ENCODE data around the gene RAB21.
A peak's percentile ranks its signal among the peaks of the same experiment; 100 is the strongest.

Gene RAB21

GRCh38 chr12:71754461-71755145 lies at the start of gene RAB21:
Gene RAB21, plus strand, starts transcription at chr12:71754863. Its CDS starts 267 bp downstream, at chr12:71755130.
- peak; percentile 95 to 99 (median 98) for DNase-seq (ENCODE audit: low read depth in 4 of 4, low spot score in 1 of 4)

DNA sequence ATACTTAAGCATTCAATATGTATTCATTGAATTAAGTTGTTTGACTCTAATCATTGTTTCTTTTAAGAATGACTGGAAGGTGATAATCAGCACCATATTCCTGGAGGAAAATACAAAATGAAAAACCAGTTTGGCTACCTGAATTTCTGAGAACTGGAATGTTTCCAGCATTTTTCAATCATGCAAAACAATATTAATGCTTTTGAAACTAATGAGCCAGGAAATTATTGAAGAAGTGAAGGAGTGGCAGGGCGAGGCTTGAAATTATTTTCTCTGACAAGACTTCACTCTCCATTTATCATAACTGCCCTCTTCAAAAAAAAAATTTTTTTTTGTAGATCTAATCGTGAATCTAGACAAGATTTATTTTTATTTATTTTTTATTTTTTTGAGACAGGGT lies 49.7 kb upstream of the RAB21 start:
- DNase-seq (ENCODE audit: low read depth in 4 of 4, low spot score in 1 of 4) = no peak

DNA sequence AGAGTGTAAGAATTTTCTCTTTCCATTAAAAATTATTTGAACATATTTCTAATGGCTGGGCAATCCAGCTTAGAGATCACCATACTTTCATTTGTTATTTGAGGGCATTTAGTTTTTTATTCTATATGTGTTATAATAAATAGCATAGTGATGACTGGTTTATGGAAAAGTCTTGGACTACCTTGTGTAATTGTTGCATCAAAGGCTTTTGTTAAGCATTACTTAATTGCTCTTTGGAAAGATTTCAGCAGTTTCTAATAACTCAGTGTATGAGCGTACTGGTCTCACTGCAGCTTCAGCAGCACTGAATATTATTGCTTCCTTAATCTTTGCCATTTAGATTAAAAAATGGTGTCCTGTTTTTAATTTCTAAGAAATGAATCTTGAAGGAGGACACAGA lies 46.0 kb upstream of the RAB21 start:
- no peak for DNase-seq (ENCODE audit: low read depth in 4 of 4, low spot score in 1 of 4)

DNA sequence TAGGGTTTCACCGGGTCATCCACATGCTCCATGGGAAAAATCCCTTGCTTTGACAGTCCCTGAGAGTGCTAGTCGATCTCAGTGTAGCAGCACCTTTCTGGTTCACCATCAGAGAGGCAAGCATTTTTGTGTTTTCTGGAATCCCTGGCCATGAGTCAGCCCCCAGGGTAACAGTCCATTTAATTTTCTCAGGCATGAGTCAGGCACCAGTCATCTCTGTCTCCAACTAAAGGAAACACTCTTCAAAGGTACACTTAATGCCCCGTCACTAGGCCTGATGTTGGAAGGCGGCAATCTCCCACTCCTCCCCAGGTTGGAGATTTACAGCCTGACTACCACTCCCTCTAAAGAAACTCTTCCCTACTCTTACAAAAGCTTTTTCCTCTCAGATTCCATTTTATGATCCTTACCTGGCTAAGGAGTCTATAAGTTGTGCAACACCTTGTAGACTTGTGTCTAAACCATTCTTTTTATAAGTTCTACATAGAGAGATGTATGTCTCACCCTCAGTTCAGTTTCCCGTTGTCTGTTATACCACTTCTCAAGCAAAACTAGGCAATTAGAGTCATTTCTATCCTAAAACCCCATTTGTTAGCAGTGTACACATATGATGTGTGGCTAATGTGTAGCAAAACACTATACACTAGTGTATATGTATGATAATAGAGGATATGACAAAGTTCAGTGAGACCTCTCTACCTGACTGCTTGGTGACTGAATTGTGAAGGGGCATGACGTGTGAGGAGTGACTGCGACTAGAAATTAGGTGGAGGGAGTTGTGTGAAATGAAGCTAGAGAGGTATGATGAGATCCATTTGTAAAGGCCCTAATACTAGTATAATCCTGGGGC lies 44.2 kb upstream of the RAB21 start:
- no peak for DNase-seq (ENCODE audit: low read depth in 4 of 4, low spot score in 1 of 4)

DNA sequence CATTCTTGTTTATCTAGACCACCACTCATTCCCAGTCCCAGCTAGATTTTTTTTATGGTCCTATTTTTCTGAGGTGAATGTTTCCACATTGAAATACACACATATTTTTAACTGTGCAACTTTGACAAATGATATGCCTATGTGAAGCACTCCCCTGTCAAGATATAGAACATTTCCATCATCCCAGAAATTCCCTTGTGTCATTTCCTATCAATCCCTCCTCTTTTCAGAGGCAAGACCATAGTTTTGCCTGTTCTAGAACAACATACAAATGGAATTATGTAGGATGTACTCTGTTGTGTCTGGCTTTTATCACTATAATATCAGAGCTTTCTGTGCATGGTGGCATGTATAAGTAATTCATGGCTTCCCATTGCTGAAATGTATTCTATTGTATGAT lies 36.1 kb upstream of the RAB21 start:
- no peak for DNase-seq (ENCODE audit: low read depth in 4 of 4, low spot score in 1 of 4)

GRCh38 chr12:71719647-71720370 lies 34.9 kb upstream of the RAB21 start:
- no peak for DNase-seq (ENCODE audit: low read depth in 4 of 4, low spot score in 1 of 4)

GRCh38 chr12:71721783-71722505 lies 32.7 kb upstream of the RAB21 start:
- DNase-seq (ENCODE audit: low read depth in 4 of 4, low spot score in 1 of 4) = no peak

- DNase-seq (ENCODE audit: low read depth in 4 of 4, low spot score in 1 of 4) = no peak
Measured at GRCh38 chr12:71725011-71725410, 29.7 kb upstream of the RAB21 start.

- no peak for DNase-seq (ENCODE audit: low read depth in 4 of 4, low spot score in 1 of 4)
Measured at GRCh38 chr12:71726548-71726947, 28.1 kb upstream of the RAB21 start.

DNA sequence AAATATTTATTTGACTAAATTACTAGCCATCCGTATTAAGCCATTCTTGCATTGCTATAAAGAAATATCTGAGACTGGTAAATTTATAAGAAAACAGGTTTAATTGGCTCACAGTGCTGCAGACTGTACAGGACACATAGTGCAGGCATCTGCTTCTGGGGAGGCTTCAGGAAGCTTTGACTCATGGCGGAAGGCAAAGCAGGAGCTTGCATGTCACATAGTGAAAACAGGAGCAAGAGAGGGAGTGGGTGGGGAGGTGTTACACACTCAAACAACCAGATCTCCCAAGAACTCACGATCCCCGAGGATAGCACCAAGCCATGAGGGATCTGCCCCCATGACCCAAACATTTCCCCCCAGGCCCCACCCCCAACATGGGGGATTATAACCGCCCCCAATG lies 26.7 kb upstream of the RAB21 start:
- DNase-seq (ENCODE audit: low read depth in 4 of 4, low spot score in 1 of 4) = no peak

DNA sequence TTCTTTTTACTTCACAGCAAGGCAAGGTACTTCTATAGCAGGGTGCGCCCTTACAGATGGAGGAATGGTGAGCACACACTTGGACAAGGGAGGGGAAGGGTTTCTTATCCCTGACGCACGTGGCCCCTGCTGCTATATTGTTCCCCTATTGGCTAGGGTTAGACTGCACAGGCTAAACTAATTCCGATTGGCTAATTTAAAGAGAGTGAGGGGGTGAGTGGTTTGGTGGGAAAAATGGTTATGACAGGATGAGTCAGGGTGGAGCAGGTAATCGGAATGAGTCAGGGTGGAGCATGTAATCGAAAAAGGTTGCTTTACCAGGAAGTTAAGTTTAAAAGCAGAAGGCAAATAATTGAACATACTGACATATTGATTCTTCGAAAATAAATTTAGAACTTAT lies 23.7 kb upstream of the RAB21 start:
- no peak for DNase-seq (ENCODE audit: low read depth in 4 of 4, low spot score in 1 of 4)

DNA sequence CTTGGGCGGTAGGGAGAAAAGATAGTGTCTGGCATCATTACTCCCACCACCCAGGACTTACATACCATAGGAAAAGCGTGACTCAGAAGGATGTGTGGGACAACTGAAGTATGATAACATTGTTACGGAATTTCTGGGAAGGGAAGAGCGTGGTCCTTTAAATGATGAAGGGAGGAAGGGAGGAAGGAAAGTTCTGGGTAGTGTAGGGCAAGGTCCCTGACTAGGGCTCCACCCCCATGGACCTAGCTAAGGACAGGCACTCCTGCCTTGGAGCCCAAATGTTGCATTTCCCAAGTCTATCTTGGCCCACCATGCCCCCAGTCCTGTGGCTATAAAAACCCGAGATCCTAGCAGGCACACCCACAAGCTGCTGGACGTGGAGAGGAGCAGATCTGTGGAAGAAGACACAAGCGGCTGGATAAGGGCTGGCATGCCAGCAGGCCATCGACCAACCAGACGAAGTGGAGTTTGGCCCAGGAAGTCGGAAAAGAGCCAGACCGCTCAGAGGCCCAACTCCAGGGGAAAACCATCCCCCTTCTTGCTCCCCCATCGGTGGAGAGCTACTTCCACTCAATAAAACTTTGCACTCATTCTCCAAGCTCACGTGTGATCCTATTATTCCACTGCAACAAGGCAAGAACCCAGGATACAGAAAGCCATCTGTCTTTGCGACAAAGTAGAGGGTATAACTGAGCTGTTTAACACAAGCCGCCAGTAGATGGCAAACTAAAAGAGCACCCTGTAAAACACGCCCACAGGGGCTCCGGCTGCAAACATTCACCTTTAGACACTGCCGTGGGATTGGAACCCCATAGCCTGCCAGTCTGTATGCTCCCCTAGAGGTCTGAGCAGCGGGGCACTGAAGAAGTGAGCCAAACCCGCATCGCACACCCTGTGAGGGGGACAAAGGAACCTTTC lies 23.0 kb upstream of the RAB21 start:
- DNase-seq (ENCODE audit: low read depth in 4 of 4, low spot score in 1 of 4) = no peak

DNA sequence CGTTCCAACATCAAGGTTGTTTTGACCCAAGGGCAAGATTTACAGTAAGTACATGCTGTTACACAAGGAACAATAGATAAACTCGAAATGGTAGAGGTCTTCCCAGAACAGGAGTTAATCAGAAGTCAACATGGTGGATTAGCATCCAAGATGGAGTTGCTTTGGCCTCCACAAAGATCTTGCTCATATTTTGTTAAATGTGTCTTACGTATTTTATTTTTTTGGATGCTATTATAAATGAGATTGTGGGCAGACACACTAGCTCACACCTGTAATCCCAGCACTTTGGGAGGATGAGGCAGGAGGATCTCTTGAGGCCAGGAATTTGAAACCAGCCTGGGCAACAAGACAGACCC lies 22.3 kb upstream of the RAB21 start:
- DNase-seq (ENCODE audit: low read depth in 4 of 4, low spot score in 1 of 4) = no peak

DNA sequence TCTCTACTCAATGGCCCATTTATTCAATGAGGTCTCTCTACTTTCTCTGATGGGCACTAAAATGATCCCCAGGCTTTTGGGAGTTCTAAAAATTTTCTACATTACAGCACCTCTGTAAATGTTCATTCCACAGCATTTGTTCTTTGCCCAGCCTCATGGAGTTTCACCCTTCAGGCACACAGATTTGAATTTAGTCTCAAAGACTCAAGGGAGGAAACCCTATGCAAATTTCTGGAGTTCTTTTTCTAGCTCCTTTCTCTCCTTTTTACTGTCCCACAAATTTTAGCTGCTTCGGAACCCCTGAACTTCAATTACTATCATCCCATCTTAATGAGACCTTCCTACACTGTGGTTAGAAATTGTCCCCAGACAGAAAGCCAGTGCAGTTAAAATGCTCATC lies 17.5 kb upstream of the RAB21 start:
- DNase-seq (ENCODE audit: low read depth in 4 of 4, low spot score in 1 of 4) = no peak

GRCh38 chr12:71742998-71743397 lies 11.7 kb upstream of the RAB21 start:
- DNase-seq (ENCODE audit: low read depth in 4 of 4, low spot score in 1 of 4) = no peak

- DNase-seq (ENCODE audit: low read depth in 4 of 4, low spot score in 1 of 4) = no peak
Measured at GRCh38 chr12:71744522-71745300, 10.0 kb upstream of the RAB21 start.

DNA sequence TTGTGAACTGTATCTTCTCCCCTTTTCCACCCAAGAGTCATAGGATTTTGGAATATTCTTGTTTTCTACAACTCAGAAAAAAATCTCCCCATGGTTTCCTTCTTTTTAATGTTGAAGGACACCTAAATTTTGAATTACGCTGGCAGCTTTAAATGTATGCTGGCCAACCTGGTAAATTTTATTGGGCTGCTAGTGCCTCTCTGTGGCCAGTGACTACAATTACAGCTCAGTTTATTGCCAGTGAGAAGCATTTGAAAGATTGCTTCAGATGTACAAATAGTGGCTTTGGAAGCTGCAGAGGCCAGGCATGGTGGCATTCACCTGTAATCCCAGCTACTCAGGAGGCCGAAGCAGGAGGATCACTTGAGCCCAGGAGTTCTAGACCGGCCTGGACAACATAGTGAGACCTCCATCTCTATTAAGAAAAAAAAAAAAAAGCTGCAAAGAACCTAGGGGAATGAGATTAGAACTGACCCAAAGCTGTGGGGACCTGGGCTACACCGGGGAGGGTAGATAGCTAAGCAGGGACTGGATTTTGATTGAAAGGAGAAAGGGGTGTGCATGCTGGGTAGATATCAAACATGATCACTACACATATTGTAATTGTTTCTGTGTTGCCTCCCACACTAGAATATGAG lies 7.6 kb upstream of the RAB21 start:
- DNase-seq (ENCODE audit: low read depth in 4 of 4, low spot score in 1 of 4) = peak in 1 of 4 experiments; percentile 15

- DNase-seq (ENCODE audit: low read depth in 4 of 4, low spot score in 1 of 4) = no peak
Measured at GRCh38 chr12:71748081-71748850, 6.4 kb upstream of the RAB21 start.
